Neural crest cell (in vitro differentiated cells): Measurements from ENCODE around the gene B4GALT5. TPM values are rescaled to one million over a fixed set of nuclear protein-coding genes. Genes with fewer than 3 reads are reported as not detected.
A peak's percentile ranks its signal among the peaks of the same experiment; 100 is the strongest.

Experiments
- DNase-seq: peaks from one replicate; pipeline ENCODE4 v3.0.0; 2021; ENCODE audit warnings: low read depth, mixed read lengths, low spot score
- H3K27ac Mint-ChIP-seq: one replicate; pipeline ENCODE4 v1.8.0; 2021; ENCODE audit warnings: mild to moderate bottlenecking, mixed read lengths; ENCODE audit not compliant: unreplicated experiment
- H3K27me3 Mint-ChIP-seq: 2 replicates; pipeline ENCODE4 v1.8.0; 2021; ENCODE audit warnings: low read depth, mild to moderate bottlenecking, mixed read lengths
- H3K36me3 Mint-ChIP-seq: 2 replicates; pipeline ENCODE4 v1.8.0; 2021; ENCODE audit warnings: low read depth, mild to moderate bottlenecking, mixed read lengths
- H3K4me1 Mint-ChIP-seq: 2 replicates; pipeline ENCODE4 v1.8.0; 2021; ENCODE audit warnings: mixed read lengths
- H3K4me3 Mint-ChIP-seq: one replicate; pipeline ENCODE4 v1.8.0; 2021; ENCODE audit warnings: mild to moderate bottlenecking, mixed read lengths
- H3K9me3 Mint-ChIP-seq: 2 replicates; pipeline ENCODE4 v1.8.0; 2021; ENCODE audit warnings: mixed read lengths
- CTCF ChIP-seq: fragments of 200-600 bp; sonication (generic); conservative IDR thresholded peaks from 2 replicates; pipeline ENCODE4 v1.5.0; 2021; ENCODE audit warnings: antibody characterized with exemption, mild to moderate bottlenecking
- total RNA-seq: library from RNA; stranded (reverse); gene quantifications from 2 replicates; pipeline ENCODE4 v1.2.1, GENCODE V29; 2021

B4GALT5 gene
- total RNA-seq, 1 donor from 2014 or later: 49.0 TPM

- no peak overlapping the region for H3K4me3 Mint-ChIP-seq
- H3K27ac Mint-ChIP-seq: peak overlapping the region; percentile 4
Observed at GRCh38 chr20:49668181-49668877, 45.3 kb downstream of the B4GALT5 start.

GRCh38 chr20:49666911-49667310 lies 46.8 kb downstream of the B4GALT5 start:
- H3K27me3 Mint-ChIP-seq: no peaks in the 10 kb centered on the region
- H3K27ac Mint-ChIP-seq: no peak overlapping the region
- H3K4me1 Mint-ChIP-seq: peaks cover 56% of the 10 kb centered on the region
- no peak for DNase-seq
- H3K9me3 Mint-ChIP-seq: no peaks in the 10 kb centered on the region
- no peaks in the 10 kb centered on the region for H3K36me3 Mint-ChIP-seq
- H3K4me3 Mint-ChIP-seq: no peak overlapping the region
- TF ChIP-seq CTCF: no peak

More at GRCh38 chr20:49668181-49668877, 45.3 kb downstream of the B4GALT5 start:
- no peak for DNase-seq
- H3K4me1 Mint-ChIP-seq: peaks cover 51% of the 10 kb centered on the region
- H3K36me3 Mint-ChIP-seq: no peaks in the 10 kb centered on the region
- TF ChIP-seq CTCF: no peak
- H3K27me3 Mint-ChIP-seq: no peaks in the 10 kb centered on the region
- no peaks in the 10 kb centered on the region for H3K9me3 Mint-ChIP-seq

- Mint-ChIP-seq H3K27ac (peak overlapping the region; percentile 10), H3K36me3 (no peaks in the 10 kb centered on the region), H3K4me1 (peaks cover 59% of the 10 kb centered on the region), H3K27me3 (no peaks in the 10 kb centered on the region), H3K4me3 (no peak overlapping the region), H3K9me3 (no peaks in the 10 kb centered on the region)
- DNase-seq: no peak
- TF ChIP-seq CTCF: no peak
Observed at GRCh38 chr20:49665796-49666195, 47.9 kb downstream of the B4GALT5 start.

GRCh38 chr20:49664612-49665313 lies 48.9 kb downstream of the B4GALT5 start:
- TF ChIP-seq CTCF: no peak
- Mint-ChIP-seq H3K36me3 (no peaks in the 10 kb centered on the region), H3K4me3 (peak overlapping the region; percentile 35), H3K27ac (peak overlapping the region; percentile 9), H3K9me3 (no peaks in the 10 kb centered on the region), H3K27me3 (no peaks in the 10 kb centered on the region), H3K4me1 (peaks cover 59% of the 10 kb centered on the region)
- no peak for DNase-seq

GRCh38 chr20:49663112-49663511 lies 50.6 kb downstream of the B4GALT5 start:
- Mint-ChIP-seq H3K27ac (peak overlapping the region; percentile 82), H3K4me1 (peaks cover 47% of the 10 kb centered on the region), H3K9me3 (no peaks in the 10 kb centered on the region), H3K36me3 (no peaks in the 10 kb centered on the region), H3K4me3 (no peak overlapping the region), H3K27me3 (no peaks in the 10 kb centered on the region)
- no peak for TF ChIP-seq CTCF
- DNase-seq: no peak
